Breast epithelium (tissue), 3 donors: ENCODE data around the gene SPRY2.

Experiments used
- POLR2A ChIP-seq: fragments of 450-650 bp; IDR thresholded peaks from one replicate; pipeline ENCODE4 v1.6.1; 2016; ENCODE audit warnings: antibody characterized with exemption, mild to moderate bottlenecking, moderate library complexity
- TF ChIP-seq, protein P1 (sequence below), 3 donors: fragments of 450-650 bp; IDR thresholded peaks; one replicate each; pipeline ENCODE4 v1.5.1; 2016 to 2017; ENCODE audit warnings: antibody characterized with exemption in 3 of 3, mild to moderate bottlenecking in 3 of 3, moderate library complexity in 3 of 3

DNA sequence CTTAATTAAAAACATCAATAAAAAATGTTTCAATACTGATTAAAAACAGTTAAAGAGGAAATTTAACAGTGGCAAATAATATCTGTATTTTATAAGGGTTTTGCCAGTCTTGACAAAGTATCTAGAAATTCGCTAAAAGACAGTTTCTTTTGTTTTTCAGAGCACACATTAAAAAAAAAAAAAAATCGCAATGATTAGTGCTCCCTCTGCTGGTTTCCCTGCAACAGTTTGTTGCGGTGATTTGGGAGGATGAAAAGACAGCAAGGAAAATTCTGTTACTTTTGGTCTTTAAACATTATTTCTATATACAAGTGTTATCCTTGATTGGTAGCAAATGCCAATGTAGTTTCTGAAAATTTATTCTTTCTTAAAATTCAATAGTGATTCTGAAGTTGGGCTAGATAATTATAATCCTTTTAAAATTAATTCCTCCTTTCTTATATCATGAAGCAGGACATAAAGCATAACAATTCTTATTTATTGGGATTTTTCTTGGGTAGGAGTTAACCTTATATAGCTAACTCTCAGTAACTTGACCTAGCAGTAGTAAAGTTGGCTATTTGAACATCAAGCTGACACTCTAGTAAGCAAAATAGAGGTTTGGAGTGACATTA, 23.1 kb upstream of the SPRY2 start:
- TF ChIP-seq, protein P1, sequence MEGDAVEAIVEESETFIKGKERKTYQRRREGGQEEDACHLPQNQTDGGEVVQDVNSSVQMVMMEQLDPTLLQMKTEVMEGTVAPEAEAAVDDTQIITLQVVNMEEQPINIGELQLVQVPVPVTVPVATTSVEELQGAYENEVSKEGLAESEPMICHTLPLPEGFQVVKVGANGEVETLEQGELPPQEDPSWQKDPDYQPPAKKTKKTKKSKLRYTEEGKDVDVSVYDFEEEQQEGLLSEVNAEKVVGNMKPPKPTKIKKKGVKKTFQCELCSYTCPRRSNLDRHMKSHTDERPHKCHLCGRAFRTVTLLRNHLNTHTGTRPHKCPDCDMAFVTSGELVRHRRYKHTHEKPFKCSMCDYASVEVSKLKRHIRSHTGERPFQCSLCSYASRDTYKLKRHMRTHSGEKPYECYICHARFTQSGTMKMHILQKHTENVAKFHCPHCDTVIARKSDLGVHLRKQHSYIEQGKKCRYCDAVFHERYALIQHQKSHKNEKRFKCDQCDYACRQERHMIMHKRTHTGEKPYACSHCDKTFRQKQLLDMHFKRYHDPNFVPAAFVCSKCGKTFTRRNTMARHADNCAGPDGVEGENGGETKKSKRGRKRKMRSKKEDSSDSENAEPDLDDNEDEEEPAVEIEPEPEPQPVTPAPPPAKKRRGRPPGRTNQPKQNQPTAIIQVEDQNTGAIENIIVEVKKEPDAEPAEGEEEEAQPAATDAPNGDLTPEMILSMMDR (IDR thresholded peaks at IDR 0.05), result peak; percentile 56 to 70 (median 67)
- TF ChIP-seq POLR2A, result no peak
